SKM-1 (cell line): Measurements from ENCODE around the gene CDC42BPG.

Experiments used
- DNase-seq: peaks from one replicate; lab custom pipeline; 2025; ENCODE audit not compliant: unreplicated experiment; lab: John Stamatoyannopoulos, UW

The CDC42BPG gene

DNA sequence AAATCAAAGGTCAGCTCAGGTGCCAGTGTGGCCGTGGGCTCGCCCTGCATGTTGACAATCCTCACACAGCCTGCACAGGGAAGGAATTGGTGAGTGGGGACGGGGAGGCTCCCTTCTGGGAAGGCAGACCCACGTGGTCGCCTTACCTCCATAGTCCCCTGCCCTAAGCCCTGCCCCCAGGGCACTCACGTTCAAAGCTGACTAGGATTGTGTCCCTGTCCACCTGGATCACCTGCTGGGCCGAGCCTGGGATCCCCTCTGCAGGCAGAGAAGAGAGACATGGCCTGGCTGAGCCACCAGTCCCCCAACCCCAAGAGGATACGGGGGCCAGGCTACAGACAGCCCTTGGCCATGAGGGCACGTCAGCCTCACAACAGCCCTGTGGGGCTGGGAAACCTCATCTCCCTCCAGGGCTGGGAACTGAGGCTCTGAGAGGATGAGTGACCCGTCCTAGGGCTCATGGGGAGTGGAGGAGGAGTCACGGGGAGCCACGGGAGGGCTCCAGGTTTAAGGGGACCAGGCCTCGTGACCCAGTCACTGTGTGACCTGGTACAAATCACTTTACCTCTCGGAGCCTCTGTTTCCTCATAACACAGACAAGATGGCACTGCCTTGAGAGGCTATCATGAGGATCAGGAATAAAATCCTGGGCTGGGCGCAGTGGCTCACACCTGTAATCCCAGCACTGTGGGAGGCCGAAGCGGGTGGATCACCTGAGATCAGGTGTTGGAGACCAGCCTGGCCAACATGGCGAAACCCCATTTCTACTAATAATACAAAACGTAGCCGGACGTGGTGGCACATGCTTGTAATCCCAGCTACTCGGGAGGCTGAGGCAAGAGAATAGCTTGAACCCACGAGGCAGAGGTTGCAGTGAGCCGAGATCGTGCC is 54.0 kb downstream of the CDC42BPG start:
- no peak for DNase-seq

DNA sequence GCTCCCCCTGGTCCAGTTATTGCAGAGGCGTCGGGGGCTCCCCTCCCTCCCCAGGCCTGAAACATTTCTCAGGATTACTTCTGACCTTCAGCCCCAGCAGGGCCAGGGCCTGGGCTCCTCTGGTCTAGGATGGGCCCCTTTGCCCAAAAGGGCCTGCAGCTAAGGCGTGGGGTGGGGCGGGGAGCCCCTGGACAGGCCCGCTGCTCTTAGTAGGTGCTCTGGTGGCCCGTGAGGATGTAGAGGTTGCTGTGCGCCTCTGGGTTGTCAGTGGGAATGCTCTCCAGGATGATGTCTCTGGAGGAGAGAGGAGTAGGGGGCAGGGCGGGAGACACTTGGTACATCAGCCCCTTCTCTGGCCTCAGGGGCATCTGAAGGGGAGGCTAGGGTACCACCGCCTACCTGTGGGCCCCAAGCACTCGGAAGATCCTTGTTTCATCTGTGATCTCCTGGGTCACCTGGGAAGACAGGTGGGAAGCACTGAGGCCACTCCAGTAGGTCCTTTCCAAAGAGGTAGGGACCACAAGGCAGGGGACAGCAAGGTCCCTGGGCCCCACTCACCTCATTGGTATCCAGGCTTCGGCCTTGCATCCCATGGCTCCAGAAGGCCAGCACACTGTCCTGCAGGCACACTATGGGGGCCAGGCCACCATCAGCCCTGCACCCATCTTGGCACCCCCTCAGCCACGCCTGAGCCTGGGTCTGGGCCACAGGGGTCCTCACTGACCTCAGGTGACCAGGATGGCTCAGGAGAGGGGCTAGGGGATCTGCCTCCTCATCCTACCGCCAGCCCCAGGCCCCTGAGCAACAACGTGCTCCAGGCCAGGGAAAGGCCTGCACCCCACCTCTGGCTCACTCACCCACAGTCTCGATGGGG is 54.9 kb downstream of the CDC42BPG start:
- no peak for DNase-seq

DNA sequence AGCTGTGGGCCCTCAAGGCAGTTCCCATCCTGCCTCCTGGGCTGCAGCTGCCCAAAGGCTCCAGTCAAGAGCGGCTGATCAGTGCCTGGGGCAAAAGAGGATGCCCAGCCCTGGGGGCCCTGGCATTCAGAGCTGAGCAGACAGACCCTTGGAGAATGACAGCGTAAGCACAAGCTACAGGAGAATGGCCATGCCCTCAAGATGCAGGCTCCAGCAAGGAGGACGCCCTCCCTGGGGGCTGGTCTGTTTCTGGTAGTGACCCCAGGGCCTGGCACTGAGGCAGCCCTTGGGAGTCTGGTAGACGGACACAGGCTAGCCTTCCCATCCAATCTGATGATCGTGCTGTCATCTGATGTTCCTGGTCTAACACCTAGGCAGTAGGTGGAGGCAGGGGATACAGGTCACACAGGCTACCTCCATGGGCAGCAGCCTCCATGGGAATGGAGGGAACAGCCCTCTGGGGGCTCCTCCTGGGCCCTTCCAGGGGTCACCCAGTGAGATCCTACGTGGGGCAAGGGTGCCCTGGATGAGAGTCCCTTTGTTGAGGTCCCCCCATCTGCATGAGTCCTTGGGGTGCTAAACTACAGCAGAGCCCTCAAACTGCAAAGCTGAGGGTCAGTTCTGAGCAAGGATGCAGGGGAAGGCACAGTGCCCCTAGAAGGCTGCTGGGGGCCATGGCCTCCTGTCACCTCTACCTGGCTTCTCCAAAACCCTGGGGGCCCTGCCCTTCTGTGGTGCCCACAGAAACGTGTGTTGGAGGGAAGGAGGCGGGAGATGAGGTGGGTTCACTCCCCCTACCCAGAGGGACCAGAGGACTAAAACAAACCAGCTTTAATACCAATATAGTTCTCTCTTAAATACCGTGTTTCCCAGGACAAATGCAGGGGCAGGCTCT is 55.9 kb downstream of the CDC42BPG start:
- no peak for DNase-seq

DNA sequence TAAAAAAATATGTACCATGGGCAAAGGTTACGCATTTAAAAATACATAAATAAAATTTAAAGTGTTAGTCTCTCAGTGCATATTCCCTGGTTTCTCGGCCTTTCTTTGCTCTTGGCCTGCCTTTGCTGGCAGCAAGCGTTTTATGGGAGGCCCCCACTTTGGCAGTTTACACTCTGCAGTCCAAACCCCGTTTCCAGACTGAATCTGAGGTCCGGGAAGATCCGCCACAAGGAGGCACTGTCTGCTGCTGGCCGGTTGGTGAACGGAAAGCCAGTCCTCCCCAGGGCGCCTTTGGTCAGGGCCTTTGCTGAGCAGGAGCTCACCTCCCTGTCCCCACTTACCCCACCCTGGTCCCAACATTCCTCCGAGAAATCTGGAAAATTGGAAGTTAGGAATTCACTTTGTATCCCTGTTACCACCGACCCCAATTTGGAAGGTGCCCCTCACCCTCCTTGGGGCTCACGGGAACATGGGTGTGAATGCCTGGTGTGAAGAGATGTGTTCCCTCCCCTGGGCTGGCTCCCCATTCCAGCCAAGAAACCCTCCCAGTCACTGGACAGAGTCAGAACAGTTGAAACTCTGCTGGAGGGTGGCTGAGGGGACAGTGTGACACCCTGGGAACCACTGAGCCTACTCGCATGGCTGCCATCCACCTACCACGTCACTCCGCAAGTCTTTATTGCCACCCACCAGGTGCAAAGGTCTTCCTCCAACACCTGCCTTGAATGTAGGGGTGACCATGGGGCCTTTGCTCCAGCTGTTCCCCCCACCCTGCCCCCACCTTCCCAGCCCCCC is 56.7 kb downstream of the CDC42BPG start:
- DNase-seq, result peak; percentile 32

DNA sequence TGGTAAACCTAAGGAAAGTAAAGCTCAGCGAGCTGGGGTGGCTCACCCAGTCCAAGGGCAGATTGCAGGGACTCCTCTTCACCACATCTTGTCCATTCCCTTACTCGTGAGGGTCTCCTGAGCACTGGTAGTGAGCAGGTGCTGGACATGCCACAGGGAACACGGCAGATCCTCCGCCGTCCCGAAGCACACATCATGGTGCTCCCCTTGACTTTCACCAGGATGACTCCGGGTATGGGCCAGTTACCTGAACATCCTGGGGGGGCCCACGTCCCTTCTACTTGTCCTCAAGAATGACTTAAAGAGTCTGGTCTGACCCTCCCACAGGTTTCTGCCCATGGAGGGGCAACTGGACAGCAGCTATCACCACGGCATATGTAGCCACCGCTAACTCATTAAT is 58.1 kb downstream of the CDC42BPG start:
- no peak for DNase-seq

DNA sequence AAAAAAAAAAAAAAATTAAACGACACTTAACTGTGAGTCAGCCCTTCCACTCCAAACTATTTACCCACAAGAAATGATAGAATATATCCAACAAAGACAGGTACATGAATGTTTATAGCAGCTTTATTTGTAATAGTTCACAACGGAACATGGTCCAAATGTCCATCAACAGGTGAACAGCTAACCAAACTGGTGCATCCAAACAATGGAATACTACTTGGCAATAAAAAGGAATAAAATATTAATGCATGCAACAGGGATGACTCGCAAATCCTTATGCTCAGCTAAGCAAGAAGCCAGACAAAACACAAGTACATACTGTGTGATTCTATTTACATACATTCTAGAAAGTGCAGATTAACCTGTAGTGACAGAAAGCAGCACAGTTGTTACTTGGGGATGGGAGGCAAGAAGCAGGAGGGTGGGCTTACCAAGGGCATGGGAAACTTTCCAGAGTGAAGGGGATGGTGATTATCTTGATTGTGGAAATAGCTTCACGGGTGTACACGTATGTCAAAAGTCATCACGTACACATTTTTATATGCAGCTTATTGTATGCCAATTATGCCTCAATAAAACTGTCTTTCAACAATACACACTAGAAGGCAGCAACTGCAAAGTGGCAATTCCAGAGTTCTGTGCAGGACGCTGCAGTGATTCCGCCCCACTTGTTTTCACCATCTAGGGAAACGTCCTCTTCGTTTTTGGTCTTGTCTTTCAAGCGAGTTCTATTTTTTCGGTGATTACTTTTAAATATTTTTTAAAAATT is 59.5 kb downstream of the CDC42BPG start:
- DNase-seq, result no peak

DNA sequence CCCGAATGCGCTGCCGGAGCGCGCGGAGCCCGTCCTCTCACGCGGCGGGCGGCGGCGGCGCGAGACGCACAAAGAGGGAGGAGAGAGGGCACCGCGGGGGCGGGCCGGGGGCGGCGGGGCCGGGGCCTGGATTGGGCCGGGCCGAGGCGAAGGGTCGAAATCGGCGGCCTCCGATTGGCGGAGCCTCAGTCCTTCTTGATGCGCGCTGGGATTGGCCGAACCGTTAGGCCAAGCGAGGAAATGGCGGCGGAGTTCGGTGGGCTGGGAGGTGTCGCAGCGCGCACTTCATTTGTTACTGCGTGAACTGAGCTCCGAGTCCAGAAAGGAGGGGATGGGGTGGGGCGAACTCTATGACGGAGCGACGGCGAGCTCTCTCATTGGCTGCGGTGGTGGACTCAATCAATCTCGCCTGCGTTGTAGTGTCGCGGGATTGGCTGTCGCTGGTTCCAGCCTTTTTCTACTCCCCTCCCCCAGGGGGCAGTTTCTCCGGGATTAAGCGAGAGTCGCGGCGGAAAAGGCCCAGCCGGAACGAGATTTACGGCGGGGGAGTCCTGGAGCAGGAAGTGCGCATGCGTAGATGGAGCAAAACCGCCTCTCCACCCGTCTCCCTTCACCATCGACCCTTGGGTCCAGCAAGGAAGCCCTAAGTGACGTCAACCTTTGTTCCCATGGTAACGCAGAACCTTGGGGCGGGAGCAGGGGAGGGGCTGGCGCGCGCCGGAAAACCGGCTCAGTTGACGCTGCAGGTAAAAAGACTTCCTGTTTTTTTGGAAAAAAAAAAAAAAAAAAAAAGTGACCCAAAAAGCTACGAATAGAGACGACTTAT is 65.8 kb downstream of the CDC42BPG start, which contains the start of gene SF1:
TSS of gene SF1 (minus strand) at position 70 of the 826 bp plus-strand sequence. CDS start 150 bp downstream, outside the sequence.
- peak; percentile 100 for DNase-seq

DNA sequence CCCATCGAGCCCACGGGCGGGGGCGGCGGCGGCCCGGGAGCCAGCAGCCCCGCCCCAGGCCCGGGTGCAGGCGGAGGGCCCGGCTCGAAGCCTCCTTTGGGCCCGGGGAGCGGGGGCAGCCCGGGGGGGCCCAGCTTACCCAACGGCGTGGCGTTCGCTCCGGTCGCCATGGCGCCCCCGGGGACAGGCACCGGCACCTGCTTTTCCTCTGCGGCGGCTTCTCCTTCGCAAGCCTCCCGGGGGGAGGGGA is 66.3 kb downstream of the CDC42BPG start:
- no peak for DNase-seq

DNA sequence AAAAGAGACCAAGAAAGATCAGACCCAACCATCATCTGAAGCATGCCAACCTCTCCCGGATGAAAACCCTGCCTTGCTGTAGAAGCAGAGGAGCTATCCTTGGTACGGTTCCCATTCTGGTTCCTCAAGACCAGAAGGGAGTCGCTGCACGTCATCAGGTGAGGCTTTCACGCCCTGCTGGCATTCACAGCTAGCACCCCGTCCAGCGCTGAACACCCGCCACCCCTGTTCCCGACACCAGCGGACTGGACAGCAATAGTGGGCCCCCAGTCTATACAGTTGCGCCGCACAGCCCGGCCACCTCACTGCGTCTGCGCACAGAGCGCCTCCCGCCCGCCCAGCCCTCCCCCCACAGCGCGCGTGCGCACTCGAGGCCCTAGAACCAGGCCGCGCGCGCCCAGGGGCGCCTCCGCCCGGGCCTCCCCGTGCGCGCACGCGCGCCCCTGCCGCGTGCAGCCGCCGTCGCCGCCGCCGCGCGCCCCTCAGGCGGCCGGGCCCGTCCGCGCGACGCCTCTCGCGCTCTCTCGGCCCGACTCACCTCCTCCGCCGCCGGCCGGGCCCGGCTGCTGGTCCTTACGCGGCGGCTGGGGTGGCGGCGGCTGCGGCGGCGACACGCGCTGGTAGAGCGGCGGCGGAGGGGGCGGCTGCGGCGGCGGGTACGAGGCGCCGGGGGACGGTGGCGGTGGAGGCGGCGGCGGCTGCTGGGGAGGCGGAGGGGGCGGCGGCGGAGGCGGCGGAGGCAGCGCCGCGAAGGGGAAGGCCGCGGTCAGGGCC is 66.8 kb downstream of the CDC42BPG start:
- DNase-seq, result peak; percentile 32

DNA sequence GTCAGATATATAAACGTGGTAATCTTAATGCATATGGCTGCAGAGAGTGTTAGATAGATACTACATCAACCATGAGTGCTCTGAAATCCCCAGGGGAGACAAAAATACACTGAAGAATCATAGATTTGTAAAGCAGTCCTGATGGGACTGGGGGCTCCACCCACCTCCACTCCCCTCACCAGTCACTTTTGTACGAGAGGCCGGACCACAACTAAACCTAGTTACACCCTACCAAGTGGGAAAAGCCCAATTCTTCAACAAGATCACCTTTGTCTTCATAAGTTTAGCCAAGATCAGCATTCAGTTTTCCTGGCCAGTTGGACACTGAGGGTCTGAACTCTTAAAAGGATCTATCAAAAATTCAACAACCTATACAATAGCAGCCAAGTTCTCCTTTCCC is 67.6 kb downstream of the CDC42BPG start:
- no peak for DNase-seq

DNA sequence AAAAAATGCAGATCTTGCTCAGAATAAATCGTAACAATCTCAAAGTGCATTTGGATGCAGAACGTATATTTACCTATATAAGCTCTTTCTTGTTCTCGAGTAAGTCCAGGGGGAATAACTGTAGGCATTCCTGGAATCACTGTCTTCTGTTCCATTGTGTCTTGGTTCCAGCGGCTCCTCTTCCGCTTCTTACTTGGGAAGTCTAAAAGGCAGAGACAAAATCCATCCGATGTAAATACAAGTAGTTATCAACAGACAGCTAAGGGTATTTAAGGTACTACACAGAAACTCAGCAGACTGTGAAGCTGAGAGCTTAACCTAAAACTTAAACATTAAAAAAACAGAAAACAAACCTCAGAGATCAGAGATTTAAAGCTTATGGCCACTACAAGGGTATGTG is 68.0 kb downstream of the CDC42BPG start:
- no peak for DNase-seq

DNA sequence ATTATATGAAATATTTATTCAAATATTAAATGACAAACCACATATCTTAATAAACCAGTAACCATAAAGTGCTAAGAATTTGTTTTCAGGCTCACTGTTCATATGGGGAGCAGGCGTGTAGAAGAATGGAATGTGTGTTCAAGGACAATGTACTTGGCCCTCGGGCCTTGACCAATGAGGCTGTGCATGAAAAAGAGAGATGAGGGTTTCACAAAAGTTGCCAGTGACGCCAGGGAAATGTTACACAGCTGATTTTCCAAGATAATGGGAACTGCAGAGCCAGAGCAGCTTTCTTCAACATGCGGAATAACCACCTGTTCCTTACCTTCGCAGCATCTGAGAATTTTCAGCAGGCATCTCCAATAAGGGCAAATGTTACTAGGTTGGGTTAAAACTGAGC is 70.3 kb downstream of the CDC42BPG start:
- DNase-seq, result no peak
